GM21723 (cell line): ENCODE measurements around the gene KCNK4.

Experiments used
- ATAC-seq: cut with Tn5 transposase; IDR thresholded peaks from one replicate; pipeline ENCODE4 v1.9.1; 2021; ENCODE audit warnings: mild to moderate bottlenecking, moderate library complexity; ENCODE audit not compliant: unreplicated experiment

KCNK4 gene

DNA sequence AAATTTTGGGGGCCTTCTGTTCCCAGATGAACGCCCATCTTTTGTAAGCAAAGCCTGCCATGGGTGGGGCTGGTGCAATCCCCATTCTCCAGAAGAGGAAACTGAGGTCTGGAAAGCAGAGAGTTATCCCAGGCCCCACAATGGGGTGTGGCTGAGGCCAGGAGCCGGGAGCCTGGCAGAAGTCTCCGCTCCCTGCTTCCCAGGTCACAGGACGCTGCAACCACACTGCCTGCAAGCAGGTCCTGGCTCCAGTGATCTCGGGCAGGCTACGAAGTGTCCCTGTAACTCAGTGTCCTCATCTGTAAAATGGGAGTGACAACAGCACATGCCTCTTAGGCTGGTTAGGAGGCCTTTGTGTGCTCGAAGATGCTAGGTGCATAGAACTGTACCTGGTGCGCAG, 38.1 kb upstream of the KCNK4 start:
- no peak for ATAC-seq

GRCh38 chr11:64253481-64253880, 37.6 kb upstream of the KCNK4 start:
- no peak for ATAC-seq

GRCh38 chr11:64254326-64254725, 36.8 kb upstream of the KCNK4 start:
- ATAC-seq: no peak

DNA sequence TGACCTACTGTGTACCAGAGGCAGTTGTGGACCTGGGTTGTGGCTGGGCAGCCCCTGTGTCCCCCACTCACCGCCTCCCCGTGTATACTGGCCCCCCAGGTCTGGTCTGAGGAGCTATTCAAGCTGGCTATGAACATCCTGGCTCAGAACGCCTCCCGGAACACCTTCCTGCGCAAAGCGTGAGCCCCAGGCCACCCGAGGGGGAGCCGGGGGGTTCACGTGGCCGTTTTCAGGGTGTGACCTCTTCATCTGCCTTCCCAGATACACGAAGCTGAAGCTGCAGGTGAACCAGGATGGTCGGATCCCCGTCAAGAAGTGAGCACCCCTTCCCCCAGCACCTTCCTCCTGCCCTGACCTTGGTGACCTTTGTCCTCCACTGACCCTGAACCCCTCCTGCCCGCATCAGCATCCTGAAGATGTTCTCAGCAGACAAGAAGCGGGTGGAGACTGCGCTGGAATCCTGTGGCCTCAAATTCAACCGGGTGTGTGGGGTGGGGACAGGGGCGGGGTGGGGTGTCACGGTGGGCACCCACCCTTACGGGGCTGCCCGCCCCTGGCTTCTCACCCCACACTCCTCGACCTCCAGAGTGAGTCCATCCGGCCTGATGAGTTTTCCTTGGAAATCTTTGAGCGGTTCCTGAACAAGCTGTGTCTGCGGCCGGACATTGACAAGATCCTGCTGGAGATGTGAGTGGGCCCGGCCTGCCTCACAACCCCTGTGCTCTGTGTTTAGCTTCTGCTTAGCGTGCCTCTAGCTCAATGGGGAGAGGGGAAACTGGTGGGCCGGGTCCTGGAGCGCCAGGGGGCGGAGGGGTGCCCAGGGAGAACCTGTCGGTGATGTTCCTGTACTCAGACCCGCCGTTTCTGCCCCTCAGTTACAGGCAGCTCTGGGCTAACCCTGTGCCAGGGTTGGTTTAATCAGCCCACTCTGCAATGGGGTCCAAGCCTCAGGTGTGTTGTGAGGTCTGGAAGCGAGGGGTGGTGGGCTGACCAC, 35.7 kb upstream of the KCNK4 start:
- no peak for ATAC-seq

GRCh38 chr11:64256300-64256699, 34.8 kb upstream of the KCNK4 start:
- no peak for ATAC-seq

DNA sequence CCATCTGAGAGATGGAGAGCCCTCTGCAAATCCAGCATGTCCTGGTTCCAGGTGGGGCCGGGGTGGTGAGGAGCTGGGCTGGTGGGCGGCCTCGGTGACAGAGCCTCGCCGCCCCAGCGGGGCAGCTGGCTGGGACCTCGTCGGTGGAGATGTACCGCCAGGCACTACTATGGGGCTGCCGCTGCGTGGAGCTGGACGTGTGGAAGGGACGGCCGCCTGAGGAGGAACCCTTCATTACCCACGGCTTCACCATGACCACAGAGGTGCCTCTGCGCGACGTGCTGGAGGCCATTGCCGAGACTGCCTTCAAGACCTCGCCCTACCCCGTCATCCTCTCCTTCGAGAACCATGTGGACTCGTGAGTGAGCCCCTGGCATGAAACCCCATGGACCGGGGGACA, 32.7 kb upstream of the KCNK4 start:
- ATAC-seq: no peak

- ATAC-seq: no peak
Observed at GRCh38 chr11:64258946-64259532, 32.1 kb upstream of the KCNK4 start.

GRCh38 chr11:64259533-64260067, 31.5 kb upstream of the KCNK4 start:
- ATAC-seq: no peak

GRCh38 chr11:64260147-64260708, 30.9 kb upstream of the KCNK4 start:
- no peak for ATAC-seq

DNA sequence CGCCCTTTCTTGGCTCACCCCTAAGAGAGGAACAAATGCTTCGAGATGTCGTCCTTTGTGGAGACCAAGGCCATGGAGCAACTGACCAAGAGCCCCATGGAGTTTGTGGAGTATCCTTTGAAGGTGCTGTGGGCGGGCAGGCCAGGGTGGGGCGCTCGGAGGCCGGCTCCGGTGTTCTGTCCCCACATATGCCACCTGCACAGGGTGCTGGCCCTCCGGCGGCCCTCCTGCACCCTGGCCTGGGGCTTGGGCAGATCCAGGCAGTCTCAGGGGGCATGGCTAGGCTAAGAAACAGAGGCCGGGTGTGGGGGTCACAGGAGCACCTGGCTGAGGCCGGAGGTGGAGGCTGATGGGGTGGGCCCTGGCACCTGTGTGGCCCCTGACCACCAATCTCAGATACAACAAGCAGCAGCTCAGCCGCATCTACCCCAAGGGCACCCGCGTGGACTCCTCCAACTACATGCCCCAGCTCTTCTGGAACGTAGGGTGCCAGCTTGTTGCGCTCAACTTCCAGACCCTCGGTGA, 29.5 kb upstream of the KCNK4 start:
- no peak for ATAC-seq

DNA sequence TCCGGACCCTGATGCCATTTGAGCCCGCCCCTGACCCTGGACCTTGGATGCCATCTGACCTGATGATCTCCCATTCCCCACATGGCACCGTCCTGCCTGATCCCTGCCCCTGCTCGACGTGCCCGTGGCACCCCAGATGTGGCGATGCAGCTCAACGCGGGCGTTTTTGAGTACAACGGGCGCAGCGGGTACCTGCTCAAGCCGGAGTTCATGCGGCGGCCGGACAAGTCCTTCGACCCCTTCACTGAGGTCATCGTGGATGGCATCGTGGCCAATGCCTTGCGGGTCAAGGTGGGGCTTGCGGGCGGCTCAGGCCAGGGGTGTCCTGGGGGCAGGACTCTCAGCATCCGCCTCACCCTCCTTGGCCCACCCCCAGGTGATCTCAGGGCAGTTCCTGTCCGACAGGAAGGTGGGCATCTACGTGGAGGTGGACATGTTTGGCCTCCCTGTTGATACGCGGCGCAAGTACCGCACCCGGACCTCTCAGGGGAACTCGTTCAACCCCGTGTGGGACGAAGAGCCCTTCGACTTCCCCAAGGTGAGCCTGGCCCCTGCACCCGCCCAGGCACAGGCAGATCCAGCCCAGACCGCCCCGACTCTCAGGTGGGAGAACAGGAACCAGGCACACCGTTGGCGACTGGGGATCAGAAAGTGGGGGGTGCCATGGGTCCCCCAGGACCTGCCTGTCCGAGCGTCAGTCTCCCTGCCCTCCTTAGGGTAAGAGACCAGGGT, 28.7 kb upstream of the KCNK4 start:
- no peak for ATAC-seq

DNA sequence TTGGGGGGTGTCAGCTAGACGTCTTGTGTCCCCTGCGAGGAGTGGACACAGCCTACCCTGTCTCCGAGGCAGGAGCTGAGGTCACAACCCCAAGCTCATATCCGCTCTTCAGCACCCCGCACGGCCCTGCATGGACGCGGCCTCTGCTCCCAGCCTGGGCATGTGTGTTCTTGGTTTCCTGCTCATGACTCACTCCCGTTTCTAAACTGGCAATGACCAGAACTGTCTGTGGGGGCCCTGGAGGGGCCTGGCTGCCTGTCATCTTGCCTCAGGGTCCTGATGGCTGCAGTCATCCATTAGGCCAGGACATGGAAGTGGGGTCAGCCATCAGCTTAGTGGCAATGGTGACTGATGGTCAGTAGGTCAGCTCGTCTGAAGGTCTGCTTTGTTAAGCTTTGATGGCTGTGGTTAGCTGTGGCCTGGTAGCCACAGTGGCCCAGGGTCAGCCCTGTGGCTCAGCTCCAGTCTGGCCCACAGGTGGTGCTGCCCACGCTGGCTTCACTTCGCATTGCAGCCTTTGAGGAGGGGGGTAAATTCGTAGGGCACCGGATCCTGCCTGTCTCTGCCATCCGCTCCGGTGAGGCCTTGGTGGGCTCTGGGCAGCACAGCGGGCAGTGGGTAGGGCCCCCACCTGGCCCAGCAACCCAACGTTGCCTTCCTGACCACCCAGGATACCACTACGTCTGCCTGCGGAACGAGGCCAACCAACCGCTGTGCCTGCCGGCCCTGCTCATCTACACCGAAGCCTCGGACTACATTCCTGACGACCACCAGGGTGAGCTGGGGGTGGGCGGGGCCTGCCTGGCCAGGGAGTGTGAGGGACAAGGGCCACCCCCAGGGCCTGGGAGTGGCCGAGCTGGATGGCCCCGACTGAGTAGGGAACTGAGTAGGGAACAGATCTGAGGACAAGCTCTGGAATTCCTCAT, 27.8 kb upstream of the KCNK4 start:
- no peak for ATAC-seq

DNA sequence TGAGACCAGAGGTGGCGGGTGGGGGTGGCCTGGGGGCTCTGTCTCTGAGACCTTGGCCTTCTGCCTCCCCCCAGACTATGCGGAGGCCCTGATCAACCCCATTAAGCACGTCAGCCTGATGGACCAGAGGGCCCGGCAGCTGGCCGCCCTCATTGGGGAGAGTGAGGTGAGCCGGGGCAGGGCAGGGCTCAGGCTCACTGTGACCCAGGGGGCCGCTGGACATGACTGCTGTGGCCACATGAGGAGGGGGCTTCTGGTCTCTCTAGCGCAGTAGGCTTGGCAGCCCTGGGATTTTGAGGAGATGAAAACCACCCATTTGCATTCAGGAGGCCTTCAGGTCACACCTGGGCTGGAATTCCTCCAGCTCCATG, 27.2 kb upstream of the KCNK4 start:
- no peak for ATAC-seq

DNA sequence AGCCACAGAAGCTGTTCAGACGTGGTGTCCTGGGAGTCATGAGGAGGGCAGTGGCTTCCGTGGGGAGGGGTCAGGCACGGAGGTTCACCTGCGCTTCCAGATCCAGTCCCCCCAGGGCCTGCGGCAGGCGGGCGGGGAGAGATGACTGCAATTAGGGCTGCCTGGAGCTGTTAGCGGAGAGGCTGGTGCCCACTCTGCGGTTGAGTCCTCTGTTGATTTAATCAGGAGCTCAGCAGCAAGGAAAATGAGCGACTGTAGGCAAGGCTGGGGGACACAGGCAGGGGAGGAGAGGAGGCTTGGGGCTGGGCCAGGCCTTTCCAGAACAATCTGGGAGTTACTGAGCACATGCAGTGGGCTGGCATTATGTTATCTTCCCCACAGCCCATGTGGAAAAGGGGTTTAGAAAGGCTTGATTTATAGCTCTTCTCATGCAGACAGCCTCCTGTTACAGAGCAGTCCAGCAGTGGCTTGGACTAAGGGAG, 26.7 kb upstream of the KCNK4 start:
- no peak for ATAC-seq

- no peak for ATAC-seq
Observed at GRCh38 chr11:64265176-64266160, 25.6 kb upstream of the KCNK4 start.

- no peak for ATAC-seq
Observed at GRCh38 chr11:64266339-64266738, 24.8 kb upstream of the KCNK4 start.

DNA sequence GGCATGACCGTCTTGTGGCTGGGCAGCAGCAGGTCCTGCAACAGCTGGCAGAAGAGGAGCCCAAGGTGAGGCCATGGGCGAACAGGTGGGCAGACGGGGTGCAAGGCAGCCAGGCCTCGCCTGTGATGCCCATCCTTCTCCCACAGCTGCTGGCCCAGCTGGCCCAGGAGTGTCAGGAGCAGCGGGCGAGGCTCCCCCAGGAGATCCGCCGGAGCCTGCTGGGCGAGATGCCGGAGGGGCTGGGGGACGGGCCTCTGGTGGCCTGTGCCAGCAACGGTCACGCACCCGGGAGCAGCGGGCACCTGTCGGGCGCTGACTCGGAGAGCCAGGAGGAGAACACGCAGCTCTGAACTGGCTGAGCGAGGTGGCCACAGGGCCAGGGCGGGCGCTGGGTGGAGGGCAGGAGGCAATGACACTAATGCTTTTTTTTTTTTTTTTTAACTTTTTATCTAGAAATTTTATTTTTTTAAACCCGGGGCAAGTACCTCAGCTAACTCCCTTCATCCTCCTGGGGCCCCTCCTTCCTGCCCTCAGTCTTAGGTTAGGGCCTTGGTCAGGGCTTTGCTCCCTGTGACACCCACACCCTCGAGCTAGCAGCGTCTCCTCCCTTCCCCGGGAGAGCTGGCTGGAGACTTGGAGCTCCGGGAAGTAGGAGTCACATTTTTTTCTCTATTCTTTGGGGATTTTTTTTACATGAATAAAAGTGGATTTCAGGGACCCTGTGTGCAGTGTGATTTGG, 23.7 kb upstream of the KCNK4 start:
- no peak for ATAC-seq
